ENCODE results near the gene DNAH5.
"Not testable (repeated sequence)": the region's sequence is repeated elsewhere in the genome, so short reads cannot be mapped to it uniquely, and the experiment has no call there.

Gene DNAH5

DNA sequence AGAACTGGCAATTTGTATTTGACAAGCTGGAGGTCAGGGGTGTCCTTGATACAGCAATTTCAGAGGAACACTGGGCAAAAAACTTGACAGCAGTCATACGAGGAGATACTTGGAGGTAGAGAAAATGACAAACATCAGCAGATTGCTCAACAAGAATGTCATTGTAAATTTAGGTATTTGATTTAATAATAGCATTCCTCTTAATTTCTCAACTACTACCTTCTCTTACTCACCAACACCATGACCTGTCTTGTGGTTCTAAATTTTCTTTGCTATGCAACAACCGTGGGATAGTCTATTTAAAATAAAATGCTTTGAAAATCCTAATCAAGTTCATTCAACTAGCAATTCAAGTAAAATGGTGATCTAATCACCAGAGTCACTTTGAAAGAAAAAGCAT, 128.4 kb downstream of the DNAH5 start:
- DNase-seq = no peak

DNA sequence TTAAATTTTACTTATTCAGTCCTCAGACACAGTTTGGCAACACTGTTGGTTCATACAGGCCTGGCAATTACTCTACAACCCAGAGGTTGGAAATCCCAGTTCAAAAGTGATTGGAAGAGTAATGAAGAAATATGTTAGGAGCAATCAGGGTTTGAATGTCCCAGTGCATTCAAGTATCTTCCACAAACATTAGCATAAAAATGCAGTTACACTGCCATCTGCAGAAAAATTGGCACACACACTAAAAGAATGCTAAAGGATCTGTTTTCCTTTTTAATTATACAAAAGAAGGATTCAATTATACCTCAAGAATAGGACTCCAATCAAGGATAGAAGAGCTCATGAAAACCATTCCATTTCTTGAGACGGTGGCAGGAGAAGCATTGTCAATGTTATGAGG, 130.2 kb downstream of the DNAH5 start:
- no peak for DNase-seq

DNA sequence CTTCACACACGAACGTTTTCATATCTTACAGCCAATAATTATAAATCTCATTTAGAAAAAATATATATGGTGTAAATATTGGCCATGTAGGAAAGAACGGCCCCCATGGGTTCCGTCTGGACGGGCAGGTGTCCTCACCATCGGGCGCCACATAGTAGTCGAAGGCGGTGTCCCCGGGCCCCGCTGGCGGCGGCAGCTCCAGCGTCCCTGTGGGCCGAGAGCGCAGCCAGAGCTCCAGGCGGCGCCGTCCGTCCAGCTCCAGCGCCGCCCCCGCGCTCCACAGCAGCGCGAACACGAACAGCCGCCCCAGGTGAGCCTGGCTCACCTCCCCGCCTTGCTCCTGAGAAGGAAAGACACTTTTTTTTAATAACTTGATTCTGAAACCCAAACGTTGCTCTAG, 134.6 kb downstream of the DNAH5 start:
- DNase-seq = no peak

GRCh38 chr5:13804336-13804735, 140.2 kb downstream of the DNAH5 start:
- DNase-seq = no peak

DNA sequence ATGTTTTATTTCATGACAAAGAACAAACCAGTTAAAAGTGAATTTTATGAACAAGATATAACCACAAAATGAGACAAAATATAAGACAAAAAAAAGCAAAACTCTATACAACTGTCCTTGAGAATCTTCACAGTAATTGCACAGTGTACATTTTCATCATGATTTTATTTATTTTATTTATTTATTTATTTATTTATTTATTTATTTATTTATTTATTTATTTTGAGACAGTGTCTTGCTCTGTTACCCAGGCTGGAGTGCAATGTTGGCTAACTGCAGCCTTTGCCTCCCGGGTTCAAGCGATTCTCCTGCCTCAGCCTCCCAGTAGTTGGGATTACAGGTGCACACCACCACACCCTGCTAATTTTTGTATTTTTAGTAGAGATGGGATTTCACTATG, 145.9 kb downstream of the DNAH5 start:
- DNase-seq = not testable (repeated sequence)

- no peak for DNase-seq
These were observed 158.6 kb downstream of the DNAH5 start for GRCh38 chr5:13785781-13786415.

GRCh38 chr5:13783726-13784125, 160.8 kb downstream of the DNAH5 start:
- DNase-seq = no peak

DNA sequence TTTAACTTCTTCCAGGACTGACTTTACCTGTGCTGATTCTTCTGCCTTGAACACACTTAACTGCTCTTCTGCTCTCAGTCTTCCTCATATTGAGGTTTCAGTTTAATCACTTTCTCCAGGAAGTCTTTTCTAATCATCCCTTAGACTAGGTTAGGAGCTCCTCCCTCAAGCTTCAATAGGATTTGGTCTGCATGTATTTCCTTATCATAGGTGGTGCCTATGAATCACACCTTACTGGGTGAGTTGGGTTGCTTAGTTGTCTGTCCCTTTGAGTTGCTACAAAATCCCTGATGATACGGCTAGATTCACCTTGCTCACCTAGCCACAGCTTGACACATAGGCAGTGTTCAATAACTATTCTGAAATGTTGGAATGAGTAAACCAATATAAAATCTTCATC, 164.4 kb downstream of the DNAH5 start:
- DNase-seq = no peak

DNA sequence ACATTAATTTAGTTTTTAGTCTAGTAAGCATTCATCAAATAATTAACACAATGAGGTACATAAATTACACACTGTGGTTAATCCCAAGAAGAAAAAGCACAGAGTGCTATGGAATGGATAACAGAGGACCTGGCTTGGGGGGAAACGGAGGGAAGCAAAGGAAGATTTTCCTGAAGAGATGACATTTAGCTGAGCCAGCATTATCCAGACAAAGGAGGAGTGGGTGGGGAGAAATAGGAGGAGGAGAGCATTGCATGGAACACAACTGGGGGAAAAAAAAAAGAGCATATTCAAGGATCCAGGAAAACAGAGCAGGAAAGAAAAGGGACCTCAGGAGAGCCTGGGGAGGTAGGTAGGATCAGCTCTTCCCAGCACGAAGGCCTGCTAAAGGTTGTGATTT, 170.8 kb downstream of the DNAH5 start:
- no peak for DNase-seq

- no peak for DNase-seq
These were observed 173.4 kb downstream of the DNAH5 start for GRCh38 chr5:13771011-13771571.

DNA sequence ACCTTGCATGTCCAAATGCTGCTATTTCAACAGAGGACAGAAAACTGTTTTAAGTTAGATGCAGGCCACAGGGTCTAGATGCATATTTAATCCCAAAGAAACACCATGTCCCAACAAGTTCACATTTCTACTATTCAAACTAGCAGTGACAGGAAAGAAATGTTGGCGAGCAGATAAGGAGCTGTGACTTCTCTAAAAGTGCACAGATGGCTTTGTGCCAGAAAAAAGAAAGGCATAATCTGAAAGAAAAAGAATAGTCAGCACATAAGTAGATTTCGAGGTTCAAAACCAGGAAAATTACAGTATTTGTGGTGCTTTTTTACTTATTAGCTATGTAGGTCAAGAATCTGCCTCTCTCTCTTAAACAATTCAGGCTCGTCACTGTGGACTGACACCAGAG, 178.3 kb downstream of the DNAH5 start:
- DNase-seq = no peak

DNA sequence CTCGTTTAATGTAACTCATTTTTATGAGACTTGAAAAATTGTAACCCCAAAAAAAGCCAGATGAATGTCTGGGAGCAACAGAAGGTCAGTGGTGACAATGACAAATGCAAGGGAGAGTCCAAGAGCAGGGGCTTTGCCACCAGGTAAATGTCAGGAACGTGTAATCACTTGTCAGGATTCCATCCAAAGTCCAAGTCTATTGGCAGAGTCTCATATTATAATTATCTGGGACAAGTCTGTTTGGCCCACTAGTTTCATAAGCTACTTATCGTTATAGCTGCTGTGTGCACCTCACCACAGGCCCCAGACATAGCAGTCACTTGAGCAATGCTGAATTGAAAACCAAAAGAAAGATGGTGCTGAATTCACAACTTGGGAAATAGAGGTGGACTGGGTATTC, 180.8 kb downstream of the DNAH5 start:
- no peak for DNase-seq

- DNase-seq = no peak
These were observed 194.7 kb downstream of the DNAH5 start for GRCh38 chr5:13749766-13750165.

DNA sequence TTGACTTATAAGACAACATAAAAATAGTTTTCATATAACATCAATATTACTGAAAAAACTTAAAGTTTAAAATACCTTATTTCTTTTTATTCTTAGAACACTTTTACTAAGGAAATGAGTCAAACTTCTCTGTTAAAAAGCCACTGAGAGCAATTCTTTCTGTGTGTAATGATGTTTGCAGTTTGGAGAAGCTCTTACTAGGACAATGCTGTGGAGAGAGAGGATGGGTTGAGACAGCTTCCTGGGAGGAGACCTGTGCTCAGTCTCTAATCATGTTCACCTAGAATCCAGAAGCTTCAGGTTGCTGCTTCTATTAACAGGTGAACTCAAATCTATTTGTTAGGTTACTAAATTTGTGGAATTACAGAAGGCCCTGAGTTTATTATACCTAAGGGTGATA, 198.5 kb downstream of the DNAH5 start:
- no peak for DNase-seq

- DNase-seq = no peak
These were observed 199.0 kb downstream of the DNAH5 start for GRCh38 chr5:13745508-13745907.

- DNase-seq = no peak
These were observed 204.0 kb downstream of the DNAH5 start for GRCh38 chr5:13740471-13740870.

GRCh38 chr5:13739479-13739878, 205.0 kb downstream of the DNAH5 start:
- no peak for DNase-seq

DNA sequence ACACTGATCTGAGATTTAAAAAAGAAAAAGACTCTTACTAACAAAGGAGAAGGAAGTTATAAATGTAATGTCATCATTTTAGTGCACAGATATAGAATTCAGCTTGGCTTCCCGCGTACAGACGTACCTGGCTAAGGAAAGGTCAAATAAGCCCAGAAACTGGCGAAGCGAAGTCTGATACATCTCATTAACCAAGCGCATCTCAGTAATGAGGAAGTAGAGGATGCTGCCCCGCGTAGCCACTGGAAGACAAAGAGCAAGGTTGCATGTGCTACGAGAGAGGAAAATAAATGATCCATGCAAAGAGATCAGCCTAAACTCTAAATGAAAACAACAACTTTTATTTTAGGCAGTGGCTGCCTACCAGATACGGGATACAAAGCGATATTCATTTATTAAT, 208.8 kb downstream of the DNAH5 start:
- DNase-seq = no peak

GRCh38 chr5:13731121-13731628, 213.3 kb downstream of the DNAH5 start:
- no peak for DNase-seq

DNA sequence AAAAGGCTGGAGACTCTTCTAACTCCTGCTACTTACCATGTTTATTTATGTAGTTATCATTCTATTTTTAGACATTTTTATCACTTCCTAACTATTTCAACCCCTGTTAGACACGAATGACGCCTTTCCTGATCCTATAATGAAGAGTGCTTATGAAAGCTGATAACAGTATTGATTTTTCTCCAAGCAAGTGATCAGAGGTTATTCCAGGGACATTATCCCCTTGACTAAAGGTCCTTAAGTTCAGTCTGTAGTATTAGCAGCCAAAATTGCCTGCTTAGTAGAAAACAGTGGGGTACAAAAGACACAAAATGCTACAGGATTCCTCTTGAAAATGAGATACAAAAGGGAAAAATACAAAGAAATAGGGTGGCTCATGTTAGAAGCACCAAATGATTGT, 235.6 kb downstream of the DNAH5 start:
- no peak for DNase-seq

- DNase-seq = no peak
These were observed 236.1 kb downstream of the DNAH5 start for GRCh38 chr5:13708432-13708831.

GRCh38 chr5:13704396-13704795, 240.1 kb downstream of the DNAH5 start:
- no peak for DNase-seq

DNA sequence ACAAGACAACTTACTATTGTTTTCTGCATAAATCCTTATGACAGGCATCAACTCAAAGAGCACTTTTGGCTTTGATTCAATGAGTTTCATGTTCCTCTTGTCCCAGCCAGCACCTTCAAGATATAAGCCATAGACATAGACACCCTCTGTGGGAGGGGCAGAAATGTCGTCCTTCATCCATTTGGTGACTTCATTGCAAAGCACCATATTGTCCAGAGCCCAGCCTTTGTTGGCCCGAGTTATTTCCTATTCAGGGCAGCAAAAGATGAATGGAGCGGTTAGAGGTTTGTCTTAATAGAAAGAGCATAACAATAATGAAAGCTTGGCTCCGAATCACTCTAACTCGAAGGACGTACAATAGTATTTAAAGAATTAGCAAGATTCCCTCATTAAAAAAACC, 243.9 kb downstream of the DNAH5 start:
- no peak for DNase-seq

DNA sequence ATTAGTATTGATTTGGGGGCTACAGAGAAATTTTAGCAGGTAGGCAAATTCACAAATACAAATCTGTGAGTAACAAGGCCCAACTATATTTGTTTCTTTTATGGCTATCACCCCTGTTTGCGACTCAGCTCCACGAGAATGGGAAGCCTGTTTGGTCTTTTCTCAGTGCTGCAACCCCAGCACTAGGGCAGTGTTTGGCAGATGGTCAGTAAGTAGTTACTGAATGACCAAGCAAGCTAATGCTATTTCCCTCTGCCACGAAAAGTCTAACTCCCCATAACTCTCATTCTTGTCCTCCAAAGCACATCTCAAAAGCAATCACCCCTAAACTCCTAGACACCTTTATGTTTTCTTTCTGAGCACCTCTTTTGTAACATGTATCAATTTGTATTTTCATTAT, 245.6 kb downstream of the DNAH5 start:
- DNase-seq = no peak

GRCh38 chr5:13695076-13695712, 249.3 kb downstream of the DNAH5 start:
- no peak for DNase-seq
